ENCODE results near the gene VSNL1. TPM values are rescaled to one million over a fixed set of nuclear protein-coding genes. Genes with fewer than 3 reads are reported as not detected.

VSNL1 gene
- total and polyA plus RNA-seq, 10 of the 15 experiments (the other 5 are each of a cell fraction or from before 2014, with no cell fraction given), result 0.04 to 0.30 (median 0.12) TPM; not detected in 4

- 40% methylated on average over 4 of the region's 4 CpGs for WGBS (ENCODE audit: insufficient coverage, insufficient replicate concordance, low lambda C conversion rate, missing lambda C conversion rate)
- H3K27ac ChIP-seq (ENCODE audit: control insufficient read depth, insufficient read depth), result no peak overlapping the region
- H2AFZ ChIP-seq (ENCODE audit: control insufficient read depth, low read depth, low read length), result no peak overlapping the region
- no peaks in the 10 kb centered on the region for H3K79me2 ChIP-seq (ENCODE audit: control insufficient read depth, insufficient read depth, low read length)
- ChIA-PET SMC1A (ENCODE audit: uncharacterized antibody, unreplicated experiment) (interaction anchor here (1.7 kb wide), 1 partner anchor 30 kb away, joined by 3 read pairs; no protein-coding TSS in a partner anchor), POLR2A (interaction anchor here (0.6 kb wide), 1 partner anchor 27 kb away, joined by 5 read pairs; no protein-coding TSS in a partner anchor), CTCF (no interaction called here), RAD21 (ENCODE audit: unreplicated experiment) (no interaction called here)
- H4K20me1 ChIP-seq (ENCODE audit: control insufficient read depth, insufficient read depth), result no peaks in the 10 kb centered on the region
- H3K4me2 ChIP-seq (ENCODE audit: control insufficient read depth, insufficient read depth), result no peak overlapping the region
- in situ Hi-C loops (cut with MboI) (no loop called here), intact Hi-C loops (cut with micrococcal nuclease; ENCODE audit: unreplicated experiment) (no loop called here)
- BruUV-seq (replicated peaks), result no TSS peak
- no peaks in the 10 kb centered on the region for H3K27me3 ChIP-seq (replicated peaks in 1 of 2; ENCODE audit: control insufficient read depth in 2 of 2, insufficient read depth in 2 of 2, low read length in 1 of 2)
- TF ChIP-seq NR2C1 (IDR thresholded peaks at IDR 0.05) (no peak), EED (IDR thresholded peaks at IDR 0.05; ENCODE audit: low read depth) (no peak), RB1 (IDR thresholded peaks at IDR 0.05; ENCODE audit: borderline replicate concordance) (no peak), SMC3 (IDR thresholded peaks at IDR 0.05; ENCODE audit: borderline replicate concordance, low read length) (no peak), RUNX3 (IDR thresholded peaks at IDR 0.05; ENCODE audit: low read length) (no peak)
- TF ChIP-seq, protein P1, sequence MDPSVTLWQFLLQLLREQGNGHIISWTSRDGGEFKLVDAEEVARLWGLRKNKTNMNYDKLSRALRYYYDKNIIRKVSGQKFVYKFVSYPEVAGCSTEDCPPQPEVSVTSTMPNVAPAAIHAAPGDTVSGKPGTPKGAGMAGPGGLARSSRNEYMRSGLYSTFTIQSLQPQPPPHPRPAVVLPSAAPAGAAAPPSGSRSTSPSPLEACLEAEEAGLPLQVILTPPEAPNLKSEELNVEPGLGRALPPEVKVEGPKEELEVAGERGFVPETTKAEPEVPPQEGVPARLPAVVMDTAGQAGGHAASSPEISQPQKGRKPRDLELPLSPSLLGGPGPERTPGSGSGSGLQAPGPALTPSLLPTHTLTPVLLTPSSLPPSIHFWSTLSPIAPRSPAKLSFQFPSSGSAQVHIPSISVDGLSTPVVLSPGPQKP (IDR thresholded peaks at IDR 0.05; ENCODE audit: low read depth, low read length), result no peak
- DNase-seq (ENCODE audit: low read depth, low spot score), result no peak
- no peaks in the 10 kb centered on the region for H3K9me3 ChIP-seq (replicated peaks; ENCODE audit: control insufficient read depth, insufficient read depth, low read length)
- FAIRE-seq, result no peak
- H3K4me1 ChIP-seq (ENCODE audit: control insufficient read depth, insufficient read depth, low read length), result no peaks in the 10 kb centered on the region
- no peak overlapping the region for H3K9ac ChIP-seq (ENCODE audit: control insufficient read depth, insufficient read depth, low read length)
- no peak overlapping the region for H3K4me3 ChIP-seq
- no peak for ATAC-seq
- no peaks in the 10 kb centered on the region for H3K36me3 ChIP-seq (ENCODE audit: control insufficient read depth in 2 of 2, insufficient read depth in 2 of 2, low read length in 1 of 2)
Observed at GRCh38 chr2:17605696-17606095, 65.2 kb downstream of the VSNL1 start.

GRCh38 chr2:17606851-17607250, 66.4 kb downstream of the VSNL1 start:
- WGBS (ENCODE audit: insufficient coverage, insufficient replicate concordance, low lambda C conversion rate, missing lambda C conversion rate), result 0% methylated on average over 2 of the region's 2 CpGs

More at GRCh38 chr2:17606851-17607250, 66.4 kb downstream of the VSNL1 start:
- POLR2A ChIA-PET, result no interaction called here
- no peak overlapping the region for H3K4me2 ChIP-seq (ENCODE audit: control insufficient read depth, insufficient read depth)
- FAIRE-seq (no peak), DNase-seq (ENCODE audit: low read depth, low spot score) (no peak), ATAC-seq (no peak)
- in situ Hi-C loops (cut with MboI), result no loop called here
- CTCF ChIA-PET, result no interaction called here
- H3K27ac ChIP-seq (ENCODE audit: control insufficient read depth, insufficient read depth), result no peak overlapping the region
- BruUV-seq (replicated peaks), result no TSS peak
- H3K4me3 ChIP-seq, result no peak overlapping the region
- intact Hi-C loops (cut with micrococcal nuclease; ENCODE audit: unreplicated experiment), result no loop called here
- no peaks in the 10 kb centered on the region for H3K27me3 ChIP-seq (replicated peaks in 1 of 2; ENCODE audit: control insufficient read depth in 2 of 2, insufficient read depth in 2 of 2, low read length in 1 of 2)
- no peaks in the 10 kb centered on the region for H3K36me3 ChIP-seq (ENCODE audit: control insufficient read depth in 2 of 2, insufficient read depth in 2 of 2, low read length in 1 of 2)
- no peaks in the 10 kb centered on the region for H4K20me1 ChIP-seq (ENCODE audit: control insufficient read depth, insufficient read depth)
- SMC1A ChIA-PET (ENCODE audit: uncharacterized antibody, unreplicated experiment), result interaction anchor here (0.9 to 1.1 kb wide), 2 partner anchors 21 to 64 kb away, joined by 3 to 4 read pairs; no protein-coding TSS in a partner anchor
- no peaks in the 10 kb centered on the region for H3K9me3 ChIP-seq (replicated peaks; ENCODE audit: control insufficient read depth, insufficient read depth, low read length)
- no peaks in the 10 kb centered on the region for H3K4me1 ChIP-seq (ENCODE audit: control insufficient read depth, insufficient read depth, low read length)
- no peak overlapping the region for H2AFZ ChIP-seq (ENCODE audit: control insufficient read depth, low read depth, low read length)
- H3K9ac ChIP-seq (ENCODE audit: control insufficient read depth, insufficient read depth, low read length), result no peak overlapping the region
- RAD21 ChIA-PET (ENCODE audit: unreplicated experiment), result interaction anchor here (1.2 kb wide), 1 partner anchor 64 kb away, joined by 3 read pairs; no protein-coding TSS in a partner anchor
- no peak for TF ChIP-seq POLR2A (IDR thresholded peaks at IDR 0.05; ENCODE audit: low read depth, low read length)
- TF ChIP-seq FOS (IDR thresholded peaks at IDR 0.05; ENCODE audit: borderline replicate concordance, extremely low read depth, insufficient read length), result no peak
- TF ChIP-seq, protein P2, sequence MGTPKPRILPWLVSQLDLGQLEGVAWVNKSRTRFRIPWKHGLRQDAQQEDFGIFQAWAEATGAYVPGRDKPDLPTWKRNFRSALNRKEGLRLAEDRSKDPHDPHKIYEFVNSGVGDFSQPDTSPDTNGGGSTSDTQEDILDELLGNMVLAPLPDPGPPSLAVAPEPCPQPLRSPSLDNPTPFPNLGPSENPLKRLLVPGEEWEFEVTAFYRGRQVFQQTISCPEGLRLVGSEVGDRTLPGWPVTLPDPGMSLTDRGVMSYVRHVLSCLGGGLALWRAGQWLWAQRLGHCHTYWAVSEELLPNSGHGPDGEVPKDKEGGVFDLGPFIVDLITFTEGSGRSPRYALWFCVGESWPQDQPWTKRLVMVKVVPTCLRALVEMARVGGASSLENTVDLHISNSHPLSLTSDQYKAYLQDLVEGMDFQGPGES (IDR thresholded peaks at IDR 0.05), result no peak
- TF ChIP-seq ZNF622 (IDR thresholded peaks at IDR 0.05), result no peak
- TF ChIP-seq GATAD2B (conservative IDR thresholded peaks at IDR 0.05; ENCODE audit: low read depth), result no peak
- no peak for TF ChIP-seq BRCA1 (IDR thresholded peaks at IDR 0.05; ENCODE audit: low read depth, low read length)
- no peaks in the 10 kb centered on the region for H3K79me2 ChIP-seq (ENCODE audit: control insufficient read depth, insufficient read depth, low read length)

Data from GM12878 (cell line).